ENCODE data around the gene TMEM131.
"Not testable (repeated sequence)": the region's sequence is repeated elsewhere in the genome, so short reads cannot be mapped to it uniquely, and the experiment has no call there.

TMEM131 gene, protein sequence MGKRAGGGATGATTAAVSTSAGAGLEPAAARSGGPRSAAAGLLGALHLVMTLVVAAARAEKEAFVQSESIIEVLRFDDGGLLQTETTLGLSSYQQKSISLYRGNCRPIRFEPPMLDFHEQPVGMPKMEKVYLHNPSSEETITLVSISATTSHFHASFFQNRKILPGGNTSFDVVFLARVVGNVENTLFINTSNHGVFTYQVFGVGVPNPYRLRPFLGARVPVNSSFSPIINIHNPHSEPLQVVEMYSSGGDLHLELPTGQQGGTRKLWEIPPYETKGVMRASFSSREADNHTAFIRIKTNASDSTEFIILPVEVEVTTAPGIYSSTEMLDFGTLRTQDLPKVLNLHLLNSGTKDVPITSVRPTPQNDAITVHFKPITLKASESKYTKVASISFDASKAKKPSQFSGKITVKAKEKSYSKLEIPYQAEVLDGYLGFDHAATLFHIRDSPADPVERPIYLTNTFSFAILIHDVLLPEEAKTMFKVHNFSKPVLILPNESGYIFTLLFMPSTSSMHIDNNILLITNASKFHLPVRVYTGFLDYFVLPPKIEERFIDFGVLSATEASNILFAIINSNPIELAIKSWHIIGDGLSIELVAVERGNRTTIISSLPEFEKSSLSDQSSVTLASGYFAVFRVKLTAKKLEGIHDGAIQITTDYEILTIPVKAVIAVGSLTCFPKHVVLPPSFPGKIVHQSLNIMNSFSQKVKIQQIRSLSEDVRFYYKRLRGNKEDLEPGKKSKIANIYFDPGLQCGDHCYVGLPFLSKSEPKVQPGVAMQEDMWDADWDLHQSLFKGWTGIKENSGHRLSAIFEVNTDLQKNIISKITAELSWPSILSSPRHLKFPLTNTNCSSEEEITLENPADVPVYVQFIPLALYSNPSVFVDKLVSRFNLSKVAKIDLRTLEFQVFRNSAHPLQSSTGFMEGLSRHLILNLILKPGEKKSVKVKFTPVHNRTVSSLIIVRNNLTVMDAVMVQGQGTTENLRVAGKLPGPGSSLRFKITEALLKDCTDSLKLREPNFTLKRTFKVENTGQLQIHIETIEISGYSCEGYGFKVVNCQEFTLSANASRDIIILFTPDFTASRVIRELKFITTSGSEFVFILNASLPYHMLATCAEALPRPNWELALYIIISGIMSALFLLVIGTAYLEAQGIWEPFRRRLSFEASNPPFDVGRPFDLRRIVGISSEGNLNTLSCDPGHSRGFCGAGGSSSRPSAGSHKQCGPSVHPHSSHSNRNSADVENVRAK (N-terminal part only)

DNA sequence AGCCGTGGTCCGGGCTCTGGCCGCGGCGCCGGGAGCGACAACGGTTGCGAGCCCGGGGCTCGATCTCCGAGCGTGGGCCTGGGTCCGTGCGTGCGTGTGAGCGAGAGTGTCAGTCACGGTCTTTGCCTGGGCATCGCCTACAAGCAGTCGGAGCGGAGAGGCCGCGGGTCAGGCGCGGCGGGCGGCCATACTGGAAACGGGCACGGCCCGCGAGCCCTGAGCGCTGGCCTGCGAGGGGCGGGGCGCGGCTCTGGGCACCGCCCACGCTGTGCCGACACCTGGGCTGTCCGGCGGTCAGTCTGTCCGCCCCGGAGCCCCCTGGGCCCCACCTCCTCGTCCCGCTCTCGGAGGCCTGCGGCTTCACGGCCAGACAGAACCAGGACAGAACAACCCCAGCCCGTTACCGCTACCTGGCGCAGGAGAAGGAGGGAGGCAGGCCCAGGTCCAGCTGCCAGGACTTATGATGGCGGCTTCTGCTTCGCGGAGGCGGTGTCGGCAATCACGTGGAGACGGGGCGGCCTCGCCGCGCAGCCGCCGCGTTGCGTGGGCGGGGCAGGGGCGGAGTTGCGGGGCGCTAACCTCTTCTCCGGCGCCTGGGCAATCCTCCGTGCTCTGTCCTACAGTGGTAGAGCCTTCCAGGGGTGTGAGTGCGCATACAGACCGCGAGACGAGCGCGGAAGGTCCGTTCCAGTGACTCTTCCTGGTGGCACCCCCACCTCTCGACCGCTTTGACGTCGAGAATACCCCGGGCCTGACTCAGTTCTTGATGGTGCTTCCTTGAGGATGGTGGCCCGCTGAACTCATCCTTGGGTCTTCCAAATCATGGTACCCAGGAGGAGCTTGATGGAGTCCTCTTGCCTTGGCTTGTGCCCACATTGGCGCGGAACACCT lies at the start of gene TMEM131:
Gene TMEM131 (minus strand): TSS at position 215 of the 891 bp plus-strand sequence. CDS start 286 bp downstream, outside the sequence.
- peak; percentile 93 to 96 for DNase-seq (ENCODE audit: low read depth in 2 of 2)

DNA sequence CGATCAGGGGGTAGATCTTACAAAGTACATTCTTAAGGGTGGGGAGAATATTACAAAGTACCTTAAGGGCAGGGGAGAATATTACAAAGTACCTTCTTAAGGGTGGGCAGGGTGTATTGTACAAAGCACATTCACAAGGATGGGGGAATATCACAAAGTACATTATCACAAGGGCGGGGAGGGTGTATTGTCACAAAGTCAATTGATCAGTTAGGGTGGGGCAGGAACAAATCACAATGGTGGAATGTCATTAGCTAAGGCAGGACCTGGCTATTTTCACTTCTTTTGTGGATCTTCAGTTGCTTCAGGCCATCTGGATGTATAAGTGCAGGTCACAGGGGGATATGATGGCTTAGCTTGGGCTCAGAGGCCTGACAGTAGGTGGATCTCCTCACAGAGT lies 49.0 kb upstream of the TMEM131 start:
- DNase-seq (ENCODE audit: low read depth in 2 of 2), result not testable (repeated sequence)

DNA sequence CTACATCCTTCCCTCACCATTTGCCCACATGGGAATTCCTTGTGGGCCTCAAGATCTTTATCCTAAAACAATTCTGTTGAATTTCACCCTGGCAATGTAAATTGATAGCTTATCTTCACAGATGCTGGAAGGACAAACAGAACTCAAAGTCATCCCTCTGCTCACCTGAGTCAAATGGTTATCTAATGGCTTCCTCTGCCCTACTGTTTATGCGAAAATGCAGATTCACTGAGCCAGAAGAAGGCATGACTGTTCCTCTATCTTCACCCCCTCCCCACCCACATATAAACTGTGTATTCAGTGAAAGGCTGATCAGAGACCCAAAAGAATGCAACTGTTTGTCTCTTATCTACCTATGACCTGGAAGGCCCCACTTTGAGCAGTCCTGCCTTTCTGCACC lies 47.4 kb upstream of the TMEM131 start:
- DNase-seq (ENCODE audit: low read depth in 2 of 2), result no peak

DNA sequence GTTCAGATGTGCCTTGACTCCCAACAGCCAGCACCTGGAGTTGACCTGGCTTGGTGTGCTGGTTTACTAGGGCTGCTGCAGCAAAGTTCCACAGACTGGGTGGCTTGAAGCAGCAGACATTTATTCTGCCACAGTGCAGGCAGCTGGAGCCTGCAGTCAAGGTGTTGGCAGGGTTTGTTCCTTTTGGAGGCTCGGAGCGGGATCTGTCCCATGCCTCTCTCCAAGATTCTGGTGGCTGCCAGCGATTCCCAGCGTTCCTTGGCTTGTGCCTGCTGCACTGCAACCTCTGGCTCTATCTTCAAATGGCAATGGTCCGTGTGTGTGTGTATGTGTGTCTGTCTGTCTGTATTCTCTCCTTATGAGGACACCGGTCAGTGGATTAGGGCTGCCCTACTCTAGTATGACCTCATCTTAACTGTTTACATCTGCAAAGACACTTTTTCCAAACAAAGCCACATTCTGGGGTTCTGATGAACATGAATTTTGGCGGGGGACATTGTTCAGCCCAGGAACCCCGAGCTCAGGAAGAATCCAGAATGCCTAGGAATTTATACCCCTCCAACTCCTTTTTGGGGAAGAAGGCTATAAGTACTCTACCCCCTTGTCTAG lies 44.7 kb upstream of the TMEM131 start:
- DNase-seq (ENCODE audit: low read depth in 2 of 2), result no peak

DNA sequence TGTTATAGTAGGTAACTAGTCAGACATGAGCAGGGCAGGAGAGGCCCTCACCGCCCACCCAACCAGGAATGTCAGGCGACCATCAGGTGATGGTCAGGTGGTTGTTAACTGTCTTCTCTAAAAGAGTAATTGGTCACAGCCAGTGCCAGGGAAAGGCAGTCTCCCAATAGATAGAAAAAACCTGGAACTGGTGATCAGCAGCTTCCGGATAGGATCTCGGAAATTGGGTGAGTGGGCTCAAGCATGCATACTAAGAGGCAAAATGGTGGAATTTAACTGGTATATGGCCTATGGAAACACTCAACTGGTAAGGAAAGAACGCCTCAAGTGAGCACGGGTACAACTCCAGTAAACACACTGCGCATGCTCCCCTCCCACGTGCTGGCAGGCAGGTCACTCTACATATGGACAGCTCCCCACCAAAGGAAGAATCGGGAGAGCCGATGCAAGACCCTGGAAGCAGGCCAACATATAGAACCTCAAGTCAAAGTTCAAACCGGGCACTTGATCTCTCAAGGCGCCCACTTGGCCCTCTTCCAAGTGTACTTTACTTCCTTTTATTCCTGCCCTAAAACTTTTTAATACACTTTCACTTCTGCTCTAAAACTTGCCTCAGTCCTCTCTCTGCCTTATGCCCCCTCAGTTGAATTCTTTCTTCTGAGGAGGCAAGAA lies 43.5 kb upstream of the TMEM131 start:
- DNase-seq (ENCODE audit: low read depth in 2 of 2), result no peak

DNA sequence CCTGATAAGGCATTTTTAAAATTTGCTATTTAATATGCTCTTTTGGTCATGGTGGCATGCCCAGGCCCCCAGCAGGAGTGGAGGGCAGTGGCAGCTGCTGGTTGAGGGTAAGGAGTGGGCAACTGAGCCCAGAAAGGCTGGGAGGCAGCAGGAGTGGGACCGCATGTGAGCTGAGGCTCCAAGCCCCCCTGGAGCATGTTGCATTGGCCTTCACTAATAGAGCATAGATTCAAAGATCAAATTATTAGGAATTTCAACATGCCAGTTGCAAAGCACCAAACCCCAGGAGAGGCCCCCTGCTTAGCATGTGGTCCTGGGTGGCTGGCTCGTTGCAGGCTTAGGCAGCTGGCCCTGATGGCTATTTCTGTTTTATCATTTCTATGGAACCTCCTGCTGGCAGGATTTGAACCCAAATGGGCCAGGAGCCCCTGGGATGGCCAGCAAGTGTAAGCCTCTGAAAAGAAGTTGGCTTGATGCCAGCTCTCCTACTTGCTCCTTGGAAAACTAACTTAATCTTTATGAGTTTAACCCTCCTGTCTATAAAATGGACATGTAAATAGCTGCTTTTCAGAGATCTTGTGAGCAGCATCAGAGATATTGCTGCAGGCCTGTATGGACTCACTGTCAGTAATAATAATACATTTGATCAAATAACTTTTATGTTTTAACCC lies 42.1 kb upstream of the TMEM131 start:
- no peak for DNase-seq (ENCODE audit: low read depth in 2 of 2)

DNA sequence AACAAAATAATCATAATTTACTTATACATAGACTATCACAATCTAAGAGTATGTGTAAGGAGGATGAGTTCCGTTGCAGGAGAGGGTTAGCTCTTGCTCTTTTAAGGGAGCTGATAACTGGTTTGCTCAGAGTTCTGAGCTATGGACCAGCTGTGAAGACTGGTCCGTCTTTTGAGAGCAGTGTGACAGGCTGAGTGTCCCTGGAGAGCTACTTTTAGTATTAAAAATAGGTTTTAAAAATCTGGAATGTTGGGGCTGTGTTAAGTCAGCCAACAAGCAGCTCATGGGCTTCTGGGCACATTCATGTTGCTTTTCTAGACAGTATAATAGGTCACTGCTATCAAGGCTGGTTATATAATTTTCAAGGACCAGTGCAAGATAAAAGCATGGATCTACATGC lies 41.5 kb upstream of the TMEM131 start:
- no peak for DNase-seq (ENCODE audit: low read depth in 2 of 2)

DNA sequence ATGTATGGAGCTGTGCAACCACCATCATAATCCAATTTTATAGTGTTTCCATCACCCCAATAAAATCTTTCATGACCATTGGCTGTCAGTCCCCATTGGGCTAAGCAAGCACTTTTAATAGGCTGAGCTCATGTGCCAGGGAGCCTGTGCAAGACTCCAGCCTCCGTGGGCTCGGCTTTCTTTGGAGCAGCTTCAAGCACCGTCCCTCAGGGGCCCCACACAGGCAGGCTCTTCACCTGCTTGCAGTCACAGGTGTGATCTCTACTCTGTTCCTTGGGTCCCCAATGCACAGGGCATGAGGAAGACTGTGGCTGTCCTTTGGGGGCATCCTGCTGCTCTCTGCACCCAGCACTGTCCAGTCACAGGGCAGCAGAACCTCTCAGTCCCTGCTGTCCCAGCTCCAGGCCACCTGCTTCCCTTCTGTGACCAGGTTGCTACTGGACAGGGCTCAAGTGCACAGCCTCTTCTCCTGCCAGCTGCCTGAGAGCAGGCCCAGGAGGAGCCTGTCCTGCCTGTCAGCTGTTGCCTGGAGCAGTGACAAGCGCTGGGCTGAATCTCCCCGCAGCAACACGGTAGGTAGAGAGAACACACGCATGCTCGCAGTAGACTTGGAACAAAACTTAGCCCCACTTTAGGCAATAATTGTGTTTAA lies 40.7 kb upstream of the TMEM131 start:
- DNase-seq (ENCODE audit: low read depth in 2 of 2), result no peak

DNA sequence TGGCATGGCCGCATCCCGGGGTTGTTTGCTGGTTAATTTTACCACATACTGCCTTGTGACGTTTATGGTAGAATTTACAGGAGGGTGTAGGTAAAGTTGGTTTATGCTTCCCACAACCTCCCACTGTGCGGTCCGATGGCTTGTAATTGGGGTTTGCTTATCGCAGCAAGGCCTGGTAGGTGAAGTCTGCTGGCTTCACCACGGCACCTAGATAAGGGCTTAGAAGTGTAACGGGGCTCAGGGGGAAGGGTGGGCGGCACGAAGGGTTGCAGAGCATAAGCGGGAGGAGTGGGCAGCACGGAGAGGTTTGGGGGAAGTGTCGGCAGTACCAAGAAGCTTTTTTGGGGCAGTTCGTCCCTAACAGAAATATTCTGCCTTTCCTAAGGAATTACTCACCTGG lies 39.0 kb upstream of the TMEM131 start:
- DNase-seq (ENCODE audit: low read depth in 2 of 2), result no peak

DNA sequence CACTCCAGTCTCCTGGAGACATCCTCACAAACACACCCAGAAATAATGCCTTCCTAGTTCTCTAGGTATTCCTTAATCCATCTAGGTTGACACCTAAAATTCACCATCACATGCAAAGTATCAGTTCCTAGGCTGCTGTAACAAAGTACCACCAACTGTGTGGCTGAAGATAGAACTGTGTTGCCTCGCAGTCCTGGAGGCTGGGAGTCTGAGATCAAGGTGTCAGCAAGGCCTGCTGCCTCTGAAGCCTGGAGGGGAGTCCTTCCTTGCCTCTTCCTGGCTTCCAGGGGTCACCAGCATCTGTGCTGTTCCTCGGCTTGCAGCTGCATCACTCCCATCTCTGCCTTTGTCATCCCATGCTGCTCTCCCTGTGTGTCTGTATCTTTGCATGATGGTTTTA lies 36.3 kb upstream of the TMEM131 start:
- no peak for DNase-seq (ENCODE audit: low read depth in 2 of 2)

DNA sequence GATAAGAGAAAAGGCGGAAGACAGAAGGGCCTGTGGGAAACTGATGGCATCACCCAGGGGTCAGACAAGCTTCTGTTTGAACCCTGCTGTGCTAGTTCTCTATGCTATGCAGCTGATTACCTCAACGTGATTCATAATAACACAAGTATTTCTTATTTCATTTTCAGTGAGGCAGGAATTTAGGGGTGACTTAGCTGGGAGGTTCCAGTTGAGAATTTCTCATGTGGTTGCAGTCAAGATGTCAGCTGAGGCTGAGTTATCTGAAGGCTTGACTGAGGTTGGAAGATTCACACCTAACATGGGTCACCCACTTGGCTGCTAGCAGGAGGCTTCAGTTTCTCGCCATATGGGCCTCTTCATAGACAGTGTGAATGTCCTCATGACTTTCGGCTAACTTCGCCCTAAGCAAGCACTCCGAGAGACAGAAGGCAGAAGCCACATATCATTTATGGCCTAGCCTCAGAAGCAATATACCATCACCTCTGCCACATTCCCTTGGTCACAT lies 34.0 kb upstream of the TMEM131 start:
- DNase-seq (ENCODE audit: low read depth in 2 of 2), result no peak

DNA sequence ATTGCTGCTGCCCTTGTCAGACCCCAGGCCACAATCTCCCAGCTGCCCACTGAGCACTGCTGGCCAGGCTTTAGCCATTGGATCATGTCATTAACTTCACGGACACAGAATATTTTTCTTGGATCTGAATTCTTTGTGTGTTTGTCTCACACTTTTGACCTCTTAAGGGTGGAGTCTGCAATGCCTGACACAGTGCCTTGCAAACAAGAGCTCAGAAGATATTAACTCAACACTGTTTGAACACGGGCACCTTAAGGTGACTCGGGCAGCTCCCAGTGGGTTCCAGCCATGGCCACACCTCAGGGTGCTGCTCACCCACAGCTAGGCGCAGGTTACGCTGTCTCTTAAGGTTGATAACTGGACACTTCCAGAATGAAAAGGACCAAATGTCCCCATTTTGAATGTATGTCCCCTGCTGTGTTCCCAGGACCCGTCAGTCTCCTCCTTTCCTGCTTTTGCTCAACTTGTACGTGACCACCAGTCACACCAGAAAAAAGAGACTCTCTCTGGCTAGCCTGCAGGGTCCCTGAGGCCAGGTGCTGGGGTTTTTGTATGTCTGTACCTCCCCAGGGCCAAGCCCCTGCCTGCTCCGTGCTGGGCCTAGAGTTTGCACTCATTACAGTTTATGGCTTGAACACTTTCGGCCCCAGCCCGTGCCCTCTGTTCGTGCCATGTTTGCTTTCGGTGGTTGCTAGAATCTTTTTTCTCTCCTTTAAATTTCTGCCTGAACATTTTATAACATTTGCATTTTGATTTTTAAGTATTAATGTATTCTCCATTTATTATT lies 33.4 kb upstream of the TMEM131 start:
- no peak for DNase-seq (ENCODE audit: low read depth in 2 of 2)

DNA sequence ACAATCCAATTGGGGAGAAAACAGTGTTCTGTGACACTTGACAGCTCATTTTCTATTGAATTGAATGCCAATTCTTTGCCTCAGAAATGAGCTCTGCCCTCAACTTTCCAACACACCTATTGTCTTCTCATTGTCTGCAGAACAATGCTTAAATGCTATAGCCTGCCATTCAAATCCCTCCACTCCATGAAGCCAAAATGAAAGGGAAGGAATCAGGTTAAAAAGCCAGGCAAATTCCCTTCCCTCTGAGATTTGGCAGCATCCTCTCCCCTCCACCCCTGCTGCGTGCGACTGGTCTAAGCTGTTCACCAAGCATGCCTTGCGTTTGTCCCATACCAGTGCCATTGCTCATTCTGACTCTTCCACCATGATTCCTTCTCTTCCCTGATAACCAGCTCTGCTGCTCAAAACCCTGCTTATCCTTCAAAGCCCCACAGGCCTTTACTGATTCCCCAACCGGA lies 32.4 kb upstream of the TMEM131 start:
- DNase-seq (ENCODE audit: low read depth in 2 of 2), result no peak

DNA sequence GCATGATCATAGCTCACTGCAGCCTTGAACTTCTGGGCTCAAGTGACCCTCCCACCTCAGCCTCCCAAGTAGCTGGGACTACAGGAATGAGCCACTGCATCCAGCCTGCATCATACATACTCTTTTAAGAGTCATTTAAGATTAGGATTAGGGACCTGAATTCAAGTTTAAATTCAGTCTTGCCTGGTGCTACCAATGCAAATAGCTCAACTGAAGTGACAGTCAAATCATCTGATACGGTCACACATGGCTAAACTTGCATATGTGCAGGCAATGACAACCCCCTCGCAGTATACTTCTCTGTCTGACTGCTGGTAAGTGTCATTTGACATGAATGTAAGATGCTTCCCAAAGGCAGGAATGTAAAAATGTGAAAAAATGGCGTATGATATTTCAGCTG lies 31.8 kb upstream of the TMEM131 start:
- DNase-seq (ENCODE audit: low read depth in 2 of 2), result no peak

DNA sequence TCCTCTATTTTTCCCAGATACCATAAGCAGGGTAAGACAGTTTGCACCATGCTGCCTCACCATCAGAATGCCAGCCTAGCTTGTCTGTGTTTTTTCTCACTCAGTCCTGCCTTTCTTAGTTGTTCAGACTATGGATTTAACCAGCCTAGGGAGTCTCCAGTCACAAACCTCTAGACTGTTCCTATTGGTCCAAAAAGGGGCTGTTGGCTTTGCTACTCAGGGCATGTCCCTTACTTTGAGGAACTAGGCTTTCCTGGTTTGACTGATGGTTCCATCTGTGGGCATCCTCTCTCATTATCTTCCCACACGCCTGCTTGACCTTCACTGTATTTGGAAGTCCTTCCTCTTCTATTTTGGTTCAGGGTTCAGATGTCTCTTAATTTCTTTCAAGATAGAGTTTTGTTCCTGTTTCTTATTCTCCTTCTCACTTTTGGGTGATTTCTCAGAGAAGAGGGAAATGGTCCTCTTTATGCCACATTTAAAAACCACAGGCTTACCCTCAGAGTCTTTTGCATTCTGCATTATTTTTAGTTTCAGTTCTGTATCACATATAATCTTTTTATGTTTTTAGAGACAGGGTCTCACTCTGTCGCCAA lies 31.3 kb upstream of the TMEM131 start:
- no peak for DNase-seq (ENCODE audit: low read depth in 2 of 2)

DNA sequence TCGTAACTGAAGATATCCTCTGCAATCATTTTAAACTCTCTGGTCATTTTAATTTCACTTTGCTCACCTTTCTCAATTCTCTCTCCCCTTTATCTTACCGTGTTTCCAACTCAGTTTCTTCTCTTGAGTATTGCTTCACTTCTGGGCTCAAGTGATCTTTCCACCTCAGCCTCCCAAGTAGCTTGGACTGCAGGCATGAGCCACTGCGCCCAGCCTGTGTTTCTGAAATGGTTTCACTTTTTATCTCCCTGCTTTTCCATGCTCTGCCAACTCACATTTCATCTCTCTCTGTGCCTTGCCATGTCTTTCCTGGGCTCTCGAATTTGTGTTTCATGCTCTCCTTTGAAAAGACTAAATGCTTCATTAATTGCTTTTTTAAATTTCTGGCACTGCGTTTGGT lies 30.5 kb upstream of the TMEM131 start:
- no peak for DNase-seq (ENCODE audit: low read depth in 2 of 2)

DNA sequence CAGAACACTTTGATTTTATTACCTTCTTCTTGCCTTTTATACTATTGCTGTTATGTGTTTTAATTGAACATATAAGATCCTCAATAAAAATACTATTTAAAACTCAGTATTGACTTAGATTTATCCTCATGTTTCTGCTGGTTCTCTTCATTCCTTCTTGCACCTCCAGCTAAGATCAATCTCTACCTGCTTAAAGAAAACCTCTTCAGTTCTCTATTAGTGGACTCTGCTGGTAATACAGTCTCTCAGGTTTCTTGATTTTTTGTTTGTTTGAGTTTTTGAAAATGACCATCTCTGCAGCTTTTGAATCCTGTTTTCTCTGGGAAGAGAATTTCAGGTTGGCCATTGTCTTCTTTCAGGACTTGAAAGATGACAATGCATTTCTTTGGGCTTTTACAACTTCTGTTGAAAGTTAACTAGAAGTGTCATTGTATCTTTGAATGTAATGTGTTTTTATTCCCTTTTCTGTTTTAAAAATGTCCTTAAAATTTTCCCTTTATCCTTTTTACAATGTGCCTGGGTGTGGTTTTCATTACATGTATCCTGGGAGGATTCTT lies 29.8 kb upstream of the TMEM131 start:
- DNase-seq (ENCODE audit: low read depth in 2 of 2), result no peak
